Measurements from ENCODE around the gene SLC30A1. TPM values are rescaled to one million over a fixed set of nuclear protein-coding genes. Genes with fewer than 3 reads are reported as not detected.

Gene SLC30A1
- total and polyA plus RNA-seq, 2 of the 8 experiments (the other 6 are each of a cell fraction or from before 2014, with no cell fraction given): 4.5 to 14.0 TPM

- H2BK120ac ChIP-seq (replicated peaks; ENCODE audit: low read depth, low read length): no peak overlapping the region
- H3K79me2 ChIP-seq (ENCODE audit: control insufficient read depth in 1 of 2, insufficient read depth in 2 of 2, low read length in 2 of 2): peaks cover 6 to 54% of the 10 kb centered on the region in 2 experiments; a peak in 3 of 4 replicates
These were observed 4.3 kb downstream of the SLC30A1 start for GRCh38 chr1:211574705-211575104.

More at GRCh38 chr1:211574705-211575104, 4.3 kb downstream of the SLC30A1 start:
- no peak overlapping the region for H2AFZ ChIP-seq (ENCODE audit: low read length)
- peaks cover 6% of the 10 kb centered on the region for H3K23me2 ChIP-seq (ENCODE audit: low read depth, low read length)
- no peak overlapping the region for H3K18ac ChIP-seq (ENCODE audit: extremely low read depth, low read length)
- H4K91ac ChIP-seq (replicated peaks; ENCODE audit: insufficient read length, low read length): no peak overlapping the region
- no peak for FAIRE-seq
- H2BK5ac ChIP-seq (ENCODE audit: low read depth, low read length): no peak overlapping the region
- no peaks in the 10 kb centered on the region for H3K79me1 ChIP-seq (ENCODE audit: low read depth, low read length)
- H3K9ac ChIP-seq (replicated peaks in 1 of 4; ENCODE audit: extremely low read depth in 1 of 4, low read depth in 3 of 4, low read length in 3 of 4): no peak overlapping the region
- H2AK5ac ChIP-seq (ENCODE audit: low read depth, low read length): no peak overlapping the region
- H3K14ac ChIP-seq (ENCODE audit: insufficient read length): no peak overlapping the region
- H3K23ac ChIP-seq (ENCODE audit: insufficient read length): no peak overlapping the region
- no peaks in the 10 kb centered on the region for H3K27me3 ChIP-seq (replicated peaks in 1 of 4; ENCODE audit: control insufficient read depth in 3 of 4, extremely low read depth in 1 of 4, insufficient read depth in 3 of 4, low read length in 3 of 4)
- ChIA-PET CTCF (ENCODE audit: partially characterized antibody) (interaction anchor here (1.1 to 3.0 kb wide), 2 partner anchors 37 to 80 kb away, joined by 3 to 15 read pairs; no protein-coding TSS in a partner anchor), POLR2A (ENCODE audit: partially characterized antibody) (interaction anchor here (1.3 kb wide), 1 partner anchor 16 kb away, joined by 3 read pairs; no protein-coding TSS in a partner anchor)
- no peak overlapping the region for H3K27ac ChIP-seq (ENCODE audit: low read depth, low read length)
- H4K8ac ChIP-seq (ENCODE audit: extremely low read depth, insufficient read depth, low read length): no peak overlapping the region
- H3K4ac ChIP-seq (replicated peaks; ENCODE audit: insufficient read length, low read depth, low read length): no peak overlapping the region
- H3K56ac ChIP-seq (replicated peaks; ENCODE audit: insufficient read length, low read depth, low read length): no peak overlapping the region
- TF ChIP-seq GABPA (IDR thresholded peaks at IDR 0.05; ENCODE audit: borderline replicate concordance, insufficient read depth, low read length) (no peak), CHD1 (IDR thresholded peaks at IDR 0.05; ENCODE audit: low read depth, low read length) (no peak), ZNF274 (IDR thresholded peaks at IDR 0.05; ENCODE audit: borderline replicate concordance, extremely low read depth, low read length) (no peak), KDM4A (IDR thresholded peaks at IDR 0.05; ENCODE audit: low read depth, low read length, severe bottlenecking) (no peak), SUZ12 (IDR thresholded peaks at IDR 0.05; ENCODE audit: low read length) (no peak), SIX5 (IDR thresholded peaks at IDR 0.05; ENCODE audit: low read depth, low read length) (no peak), RAD21 (IDR thresholded peaks at IDR 0.05 in 1 of 2, conservative IDR thresholded peaks at IDR 0.05 in 1 of 2; ENCODE audit: low read depth in 2 of 2, low read length in 2 of 2) (no peak), CEBPB (IDR thresholded peaks at IDR 0.05; ENCODE audit: low read depth, low read length) (no peak), SP1 (IDR thresholded peaks at IDR 0.05; ENCODE audit: low read depth, low read length) (no peak), TEAD4 (IDR thresholded peaks at IDR 0.05; ENCODE audit: low read depth, low read length) (no peak), TAF7 (optimal IDR thresholded peaks at IDR 0.05; ENCODE audit: borderline replicate concordance, low read depth, low read length) (no peak)
- H3K4me2 ChIP-seq (ENCODE audit: insufficient read depth in 1 of 2, low read depth in 2 of 2, low read length in 2 of 2): no peak overlapping the region; a peak in 1 of 4 replicates
- DNase-seq (ENCODE audit: low read depth in 1 of 2, low spot score in 2 of 2): no peak
- no peak overlapping the region for H4K5ac ChIP-seq (ENCODE audit: insufficient read length, low read depth, low read length)
- no peak overlapping the region for H2BK12ac ChIP-seq (ENCODE audit: low read depth, low read length)
- H3K4me3 ChIP-seq (ENCODE audit: extremely low read depth in 1 of 4, insufficient read depth in 2 of 4, low read depth in 3 of 4, low read length in 4 of 4): no peak overlapping the region; a peak in 1 of 8 replicates
- no peak overlapping the region for H2BK20ac ChIP-seq (ENCODE audit: low read length)
- no peaks in the 10 kb centered on the region for H4K20me1 ChIP-seq (replicated peaks in 1 of 2; ENCODE audit: control insufficient read depth in 1 of 2, insufficient read depth in 2 of 2, low read length in 2 of 2)
- H3K36me3 ChIP-seq (ENCODE audit: control insufficient read depth in 2 of 4, insufficient read depth in 4 of 4, low read length in 3 of 4): peaks cover 0 to 34% (median 2%) of the 10 kb centered on the region in 4 experiments; a peak in 1 of 8 replicates
- peaks cover 0 to 2% (median 2%) of the 10 kb centered on the region in 4 experiments; a peak in 4 of 7 replicates for H3K4me1 ChIP-seq (replicated peaks in 1 of 4; ENCODE audit: control insufficient read depth in 3 of 4, insufficient read depth in 4 of 4, low read length in 3 of 4)
- H3K9me3 ChIP-seq (ENCODE audit: insufficient read depth in 2 of 2, low read depth in 1 of 2, low read length in 1 of 2): no peaks in the 10 kb centered on the region
- no peak overlapping the region for H2BK15ac ChIP-seq (ENCODE audit: low read length)
